GM18519 (cell line): Measurements from ENCODE around the gene E4F1.
A peak's percentile ranks its signal among the peaks of the same experiment; 100 is the strongest.
"Not testable (repeated sequence)": the region's sequence is repeated elsewhere in the genome, so short reads cannot be mapped to it uniquely, and the experiment has no call there.

Experiments
- ATAC-seq: cut with Tn5 transposase; IDR thresholded peaks from one replicate; pipeline ENCODE4 v1.9.1; 2021; ENCODE audit warnings: mild to moderate bottlenecking, moderate library complexity; ENCODE audit not compliant: unreplicated experiment, low FRiP score

E4F1 gene

DNA sequence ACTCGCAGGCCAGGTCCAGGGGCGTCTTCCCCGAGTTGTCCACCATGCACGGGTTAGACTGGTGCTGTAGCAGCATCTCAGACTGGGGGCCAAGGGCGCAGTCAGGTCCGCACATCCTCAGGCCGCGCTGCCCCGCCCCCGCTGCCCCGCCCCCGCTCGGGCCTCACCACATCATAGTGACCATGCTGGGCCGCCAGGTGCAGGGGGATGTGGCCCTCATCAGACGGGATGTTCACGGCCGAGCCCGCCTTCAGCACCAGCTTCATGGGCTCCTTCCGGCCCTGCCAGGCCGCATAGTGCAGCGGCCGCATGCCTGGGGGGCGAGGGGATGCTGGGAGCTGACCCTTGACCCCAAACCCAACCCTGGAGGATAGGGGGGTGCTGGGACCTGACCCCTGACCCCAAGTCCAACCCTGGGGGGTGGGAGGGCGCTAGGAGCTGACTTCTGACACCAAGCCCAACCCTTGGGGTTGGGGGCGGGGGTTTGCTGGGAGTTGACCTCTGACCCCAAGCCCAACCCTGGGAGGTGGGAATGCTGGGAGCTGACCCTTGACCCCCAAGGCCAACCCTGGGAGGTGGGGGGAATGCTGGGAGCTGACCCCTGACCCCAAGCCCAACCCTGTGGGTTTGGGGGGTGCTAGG is 34.0 kb upstream of the E4F1 start:
- no peak for ATAC-seq

DNA sequence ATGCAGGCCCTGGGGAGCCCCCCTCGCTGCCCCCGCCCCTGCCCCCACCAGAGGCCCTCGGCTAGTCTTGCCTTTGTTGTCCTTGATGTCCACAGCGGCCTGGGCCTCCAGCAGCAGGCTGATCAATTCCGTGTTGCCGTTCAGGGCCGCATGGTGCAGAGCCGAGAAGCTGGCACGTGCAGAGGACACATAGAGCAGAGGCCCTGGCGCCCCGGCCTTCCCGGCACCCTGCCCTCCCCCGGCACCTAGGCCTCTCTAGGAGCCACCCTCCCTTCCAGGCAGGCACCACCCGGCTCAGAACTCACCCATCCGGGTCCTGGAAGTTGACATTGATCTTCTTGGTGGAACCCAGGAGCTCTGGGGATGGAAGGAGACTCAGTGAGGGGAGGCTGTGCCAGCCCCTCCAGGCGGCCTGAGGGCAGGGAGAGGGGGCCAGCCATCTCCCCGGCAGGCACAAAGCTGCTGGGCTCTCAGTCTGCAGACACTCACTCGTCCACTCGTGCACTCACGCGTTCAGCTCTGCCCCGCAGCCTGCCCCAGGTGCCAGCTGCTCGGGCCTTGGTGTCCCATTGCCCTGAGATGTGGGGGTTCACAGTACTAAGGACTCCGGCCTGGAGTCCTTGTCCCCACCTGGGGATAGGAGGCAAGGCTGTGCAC is 33.3 kb upstream of the E4F1 start:
- ATAC-seq = no peak

GRCh38 chr16:2190659-2191445 is 32.5 kb upstream of the E4F1 start:
- no peak for ATAC-seq

DNA sequence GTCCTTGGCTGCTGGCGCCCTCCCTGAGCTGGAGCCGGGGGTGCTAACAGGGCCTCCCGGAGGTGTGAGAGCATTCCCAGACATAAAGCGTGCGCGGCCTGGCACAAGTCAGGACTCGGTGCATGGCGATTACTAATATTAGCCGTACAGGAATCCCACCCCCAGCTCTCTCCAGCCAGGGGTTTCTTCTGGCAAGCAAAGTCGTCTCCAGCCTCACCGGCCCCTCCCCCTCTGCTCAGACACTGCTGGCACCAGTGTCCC is 32.0 kb upstream of the E4F1 start:
- ATAC-seq = no peak

DNA sequence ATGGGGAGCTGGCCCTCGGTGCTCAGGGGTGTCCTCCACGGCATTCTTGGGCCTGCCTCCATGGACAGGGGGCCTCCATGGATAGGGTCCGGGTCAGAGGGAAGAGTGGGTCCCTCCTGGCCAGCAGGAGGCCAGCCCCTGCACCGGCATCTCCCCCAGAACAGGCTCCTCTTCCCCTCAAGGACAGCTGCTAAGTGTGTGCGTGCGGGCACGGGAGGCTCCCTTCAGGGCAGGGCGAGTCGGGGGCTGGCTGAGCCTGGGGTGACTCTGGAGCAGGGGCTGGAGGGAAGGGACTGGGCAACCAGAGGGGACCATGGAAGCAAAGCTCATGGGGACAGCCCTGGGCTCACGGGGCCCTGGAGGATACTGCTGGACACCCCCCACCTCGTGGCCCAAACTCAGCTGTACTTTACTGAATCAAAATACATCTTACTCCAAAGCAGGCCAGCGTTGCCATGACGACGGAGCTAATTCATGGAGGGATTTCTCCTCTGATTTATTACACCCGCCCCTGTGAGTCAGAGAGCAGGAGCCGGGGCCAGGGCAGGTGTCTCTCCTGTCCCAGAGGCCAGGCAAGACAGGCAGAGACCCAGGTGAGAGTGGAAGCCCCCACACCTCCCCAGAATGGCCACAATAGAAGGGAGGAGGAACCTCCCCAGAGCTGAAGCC is 29.1 kb upstream of the E4F1 start:
- ATAC-seq = no peak

- no peak for ATAC-seq
Observed at GRCh38 chr16:2194852-2195321, 28.5 kb upstream of the E4F1 start.

GRCh38 chr16:2195322-2196161 is 27.8 kb upstream of the E4F1 start:
- ATAC-seq = no peak

DNA sequence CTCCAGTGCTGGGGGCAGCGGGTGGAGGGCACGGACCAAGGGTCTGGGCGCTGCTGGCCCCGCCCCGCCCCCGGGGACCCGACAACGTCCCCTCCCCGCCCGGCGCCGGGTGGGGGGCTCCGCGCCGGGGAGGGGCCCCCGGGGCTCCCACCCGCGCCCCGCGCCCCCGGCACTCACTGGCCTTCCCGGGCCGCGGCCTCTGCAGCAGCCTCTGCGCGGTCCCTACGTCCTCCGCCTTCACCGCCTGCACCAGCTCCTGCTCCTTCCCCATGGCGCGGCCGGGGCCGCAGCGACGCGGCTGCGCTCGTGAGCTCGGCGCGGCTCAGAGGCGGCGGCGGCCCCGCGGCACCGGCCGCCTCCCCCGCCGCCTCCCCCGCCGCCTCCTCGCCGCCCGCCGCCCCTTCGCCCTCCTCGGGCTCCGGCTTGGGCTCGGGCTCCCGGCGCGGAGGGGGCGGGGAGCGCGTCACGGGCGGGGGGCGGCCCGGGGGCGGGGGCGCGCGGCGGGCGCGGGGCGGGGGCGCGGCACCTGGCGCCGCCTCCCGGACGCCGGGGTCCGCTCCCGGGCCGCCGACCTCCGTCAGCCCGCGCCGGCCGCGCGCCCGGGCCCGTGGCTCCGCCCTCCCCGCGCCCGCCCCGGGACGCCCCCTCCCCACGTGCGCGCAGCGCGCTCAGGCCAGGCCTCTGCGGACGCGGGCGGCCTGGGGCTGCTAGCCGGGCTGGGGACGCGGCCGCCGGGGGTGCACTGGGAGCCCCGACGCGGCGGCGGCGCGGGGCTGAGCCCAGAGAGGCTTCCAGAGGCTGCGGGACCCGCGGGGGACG is 27.0 kb upstream of the E4F1 start, which contains the start of gene CASKIN1:
TSS of gene CASKIN1 (minus strand) at position 444 of the 819 bp plus-strand sequence. CDS start at position 271, 173 bp downstream.
- ATAC-seq = no peak

- no peak for ATAC-seq
Observed at GRCh38 chr16:2196981-2197511, 26.3 kb upstream of the E4F1 start.

GRCh38 chr16:2197765-2198164 is 25.6 kb upstream of the E4F1 start:
- no peak for ATAC-seq

DNA sequence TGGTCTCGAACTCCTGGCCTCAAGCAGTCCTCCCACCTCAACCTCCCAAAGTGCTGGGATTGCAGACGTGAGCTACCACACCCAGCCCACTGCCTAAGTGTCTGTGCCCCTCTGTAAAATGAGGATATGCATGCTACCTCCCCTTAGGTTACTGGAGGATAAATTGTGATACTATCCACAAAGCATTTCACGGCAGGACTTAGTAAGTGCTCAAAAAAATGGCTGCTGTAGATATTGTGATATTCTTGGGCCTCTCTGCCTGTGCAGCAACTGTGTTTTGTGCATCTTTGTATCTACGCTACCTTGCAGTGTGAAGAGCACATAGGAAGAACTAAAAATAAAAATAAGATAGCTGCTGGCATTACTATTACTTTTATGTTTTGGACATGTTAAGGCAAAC is 25.1 kb upstream of the E4F1 start:
- no peak for ATAC-seq

- no peak for ATAC-seq
Observed at GRCh38 chr16:2199095-2199494, 24.3 kb upstream of the E4F1 start.

GRCh38 chr16:2199621-2200139 is 23.7 kb upstream of the E4F1 start:
- no peak for ATAC-seq

DNA sequence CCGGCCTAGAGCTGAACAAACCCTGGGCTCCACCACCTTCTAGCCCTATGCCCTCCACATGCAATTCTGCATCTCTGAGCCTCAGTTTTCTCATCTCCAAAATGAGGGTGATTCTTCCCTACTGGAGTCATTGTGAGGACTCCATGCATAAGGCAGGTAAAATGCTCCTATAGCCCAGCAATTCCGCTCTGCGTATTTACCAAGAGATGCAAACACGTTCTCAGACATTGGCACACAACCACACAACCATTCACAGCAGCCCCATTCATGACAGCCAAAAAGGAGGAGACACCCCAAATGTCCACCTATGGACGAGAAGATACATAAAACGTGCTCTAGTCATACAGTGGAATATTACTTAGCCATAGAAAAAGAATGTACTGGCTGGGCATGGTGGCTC is 23.1 kb upstream of the E4F1 start:
- ATAC-seq = no peak

GRCh38 chr16:2203119-2203688 is 20.2 kb upstream of the E4F1 start:
- ATAC-seq = not testable (repeated sequence)

- ATAC-seq = no peak
Observed at GRCh38 chr16:2204416-2205103, 18.8 kb upstream of the E4F1 start.

GRCh38 chr16:2205104-2205966 is 18.1 kb upstream of the E4F1 start, which contains the start of gene MLST8:
MLST8 (plus strand) TSS chr16:2205454; CDS start chr16:2206086, 632 bp downstream.
- ATAC-seq = peak; percentile 50
